Jurkat, Clone E6-1 (cell line): ENCODE measurements around the gene DCAF12L2. TPM values are rescaled to one million over a fixed set of nuclear protein-coding genes. Genes with fewer than 3 reads are reported as not detected.
"Not testable (repeated sequence)": the region's sequence is repeated elsewhere in the genome, so short reads cannot be mapped to it uniquely, and the experiment has no call there.

Source experiments
- DNase-seq: peaks from one replicate; pipeline ENCODE4 v3.0.0-alpha.2; 2011; ENCODE audit warnings: low read depth, low spot score
- H3K4me3 ChIP-seq: 2 replicates; pipeline ENCODE4 v1.5.1; 2011; ENCODE audit warnings: mild to moderate bottlenecking, low read length, control low read depth, moderate library complexity
- polyA plus RNA-seq: library from polyadenylated mRNA; unstranded; fragments of >200 nt; gene quantifications from one replicate; pipeline ENCODE4 v1.2.1, GENCODE V29; 2012; ENCODE audit warnings: missing spikeins; ENCODE audit not compliant: insufficient read length, insufficient read depth

DCAF12L2 gene
- not detected for polyA plus RNA-seq

DNA sequence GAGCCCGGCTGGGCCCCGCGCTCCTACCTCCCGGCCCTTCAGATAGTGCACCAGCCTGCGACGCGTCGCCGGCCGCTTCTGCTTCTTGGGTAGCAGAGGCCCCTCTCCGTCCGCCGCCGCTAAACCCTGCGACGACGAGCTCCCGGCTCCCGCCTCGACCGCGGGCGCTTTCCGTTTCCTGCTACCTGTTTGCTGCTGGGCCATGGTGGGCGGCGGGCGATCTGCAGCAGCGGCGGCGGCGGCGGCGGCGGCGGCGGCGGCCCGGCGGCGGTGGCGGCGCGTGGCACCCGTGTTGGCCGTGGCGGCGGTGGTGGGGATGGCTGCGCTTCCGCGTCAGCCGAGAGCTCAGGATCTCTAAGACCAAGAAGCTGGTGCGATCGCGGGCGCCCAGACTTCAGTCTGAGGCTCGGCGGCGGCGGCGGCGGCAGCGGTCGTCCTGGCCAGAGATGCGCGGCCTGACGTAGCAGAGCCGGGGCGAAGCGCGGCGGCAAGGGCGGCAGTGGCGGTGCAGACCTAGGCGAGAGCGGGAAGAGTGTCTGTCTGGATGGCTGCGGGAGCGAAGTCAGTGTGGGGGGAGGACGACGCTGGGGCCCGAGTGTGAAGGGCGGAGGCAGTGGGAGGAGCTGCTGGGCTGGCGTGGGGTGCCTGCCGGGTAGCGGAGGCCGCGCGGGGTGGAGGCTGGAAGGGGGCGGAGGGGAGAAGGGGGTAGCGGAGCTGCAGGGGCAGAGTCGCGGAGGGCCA is at the start of gene DCAF12L2:
TSS of gene DCAF12L2 (minus strand) at position 569 of the 741 bp plus-strand sequence. CDS start at position 204, 365 bp downstream.
- DNase-seq, result no peak
- no peak within 1 kb of the TSS for H3K4me3 ChIP-seq

DNA sequence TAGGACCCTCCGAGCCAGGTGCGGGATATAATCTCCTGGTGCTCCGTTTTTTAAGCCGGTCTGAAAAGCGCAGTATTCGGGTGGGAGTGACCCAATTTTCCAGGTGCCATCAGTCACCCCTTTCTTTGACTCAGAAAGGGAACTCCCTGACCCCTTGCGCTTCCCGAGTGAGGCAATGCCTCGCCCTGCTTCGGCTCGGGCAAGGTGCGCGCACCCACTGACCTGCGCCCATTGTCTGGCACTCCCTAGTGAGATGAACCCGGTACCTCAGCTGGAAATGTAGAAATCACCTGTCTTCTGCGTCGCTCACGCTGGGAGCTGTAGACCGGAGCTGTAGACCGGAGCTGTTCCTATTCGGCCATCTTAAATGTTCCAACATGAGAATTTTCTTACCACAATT is 24.8 kb upstream of the DCAF12L2 start:
- not testable (repeated sequence) for H3K4me3 ChIP-seq, DNase-seq

DNA sequence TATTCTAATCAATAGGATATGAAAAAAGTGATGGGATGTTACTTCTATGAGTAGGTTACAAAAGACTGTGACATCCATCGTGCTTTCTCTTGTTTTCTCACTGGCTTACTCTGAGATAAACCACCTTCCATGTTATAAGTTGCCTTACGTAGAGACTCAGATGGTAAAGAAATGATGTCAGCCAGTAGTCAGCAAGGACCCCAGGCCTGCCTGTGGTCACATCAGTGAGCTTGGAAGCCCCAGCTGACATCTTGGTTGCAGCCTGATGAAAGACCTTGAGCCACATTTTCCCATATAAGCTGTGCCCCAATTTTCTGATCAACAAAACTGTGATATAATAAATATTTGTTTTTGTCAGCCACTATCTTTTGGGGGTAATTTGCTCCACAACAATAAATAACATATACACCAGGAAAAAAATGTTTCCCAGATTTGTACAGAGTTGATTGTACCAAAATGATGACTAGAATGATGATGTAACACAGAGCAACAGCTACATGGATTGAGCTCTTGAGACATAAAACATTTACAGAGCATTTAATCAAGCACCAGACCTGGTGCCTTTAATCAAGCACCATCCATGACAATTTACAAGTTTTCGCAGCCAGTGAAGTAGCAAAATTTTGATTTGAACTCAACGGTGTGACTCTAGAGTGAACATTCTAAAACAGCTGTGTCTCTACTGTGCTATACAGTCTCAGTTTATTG is 11.2 kb upstream of the DCAF12L2 start:
- DNase-seq, result no peak
- H3K4me3 ChIP-seq, result no peak overlapping the region

DNA sequence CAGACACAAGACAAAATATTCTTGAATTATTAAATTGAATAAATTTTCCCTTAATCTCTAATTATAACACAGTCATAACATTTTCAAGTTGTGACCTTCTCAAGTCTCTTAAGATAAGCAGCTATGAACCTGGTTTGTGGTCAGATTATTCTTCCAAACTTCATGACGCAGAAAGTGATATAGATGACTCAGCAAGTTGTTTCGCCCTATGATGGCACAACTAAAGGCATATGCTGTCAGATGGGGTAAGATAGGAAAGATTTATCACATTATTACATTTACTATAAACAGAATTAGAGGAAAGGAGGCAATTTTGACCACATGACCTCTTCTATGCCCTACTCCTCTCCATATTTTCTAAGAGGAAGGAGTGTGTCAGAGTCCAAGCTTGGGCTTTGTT is 4.6 kb upstream of the DCAF12L2 start:
- H3K4me3 ChIP-seq, result no peak overlapping the region
- DNase-seq, result no peak

DNA sequence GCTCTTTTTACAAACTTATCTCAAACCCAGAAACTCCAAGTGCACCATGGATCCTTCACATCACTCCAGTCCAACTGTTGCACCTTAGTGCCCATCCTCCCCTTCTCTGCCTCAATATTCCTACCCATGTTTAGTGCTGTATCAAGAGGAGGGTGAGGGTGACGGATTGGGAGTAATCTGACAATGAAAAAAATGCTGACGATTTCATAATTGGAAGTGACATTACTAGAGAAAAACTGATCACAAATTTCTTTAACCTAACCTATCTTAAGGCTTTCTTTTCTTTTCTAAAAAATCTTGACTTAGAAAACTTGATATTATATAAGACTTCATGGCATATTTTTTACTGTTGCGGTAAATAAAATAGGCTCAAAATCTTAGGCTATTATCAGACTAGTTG is 1.5 kb upstream of the DCAF12L2 start:
- no peak for DNase-seq
- no peak overlapping the region for H3K4me3 ChIP-seq

DNA sequence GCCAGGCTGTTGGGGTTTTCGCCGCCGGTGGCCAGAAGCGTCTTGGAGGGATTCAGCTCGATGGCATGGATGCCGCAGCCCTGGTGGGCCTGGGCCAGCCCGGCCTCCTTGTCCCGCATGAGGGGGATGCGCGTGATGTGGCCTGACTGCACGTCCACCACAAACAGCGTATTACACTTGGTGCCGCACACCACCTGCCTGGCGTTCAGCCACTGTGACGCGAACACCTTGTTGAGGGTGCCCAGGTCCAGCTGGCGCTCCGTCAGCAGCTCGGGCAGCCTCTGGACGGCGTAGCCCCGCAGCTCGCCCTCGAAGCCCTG is 728 bp downstream of the DCAF12L2 start:
- no peak overlapping the region for H3K4me3 ChIP-seq

DNA sequence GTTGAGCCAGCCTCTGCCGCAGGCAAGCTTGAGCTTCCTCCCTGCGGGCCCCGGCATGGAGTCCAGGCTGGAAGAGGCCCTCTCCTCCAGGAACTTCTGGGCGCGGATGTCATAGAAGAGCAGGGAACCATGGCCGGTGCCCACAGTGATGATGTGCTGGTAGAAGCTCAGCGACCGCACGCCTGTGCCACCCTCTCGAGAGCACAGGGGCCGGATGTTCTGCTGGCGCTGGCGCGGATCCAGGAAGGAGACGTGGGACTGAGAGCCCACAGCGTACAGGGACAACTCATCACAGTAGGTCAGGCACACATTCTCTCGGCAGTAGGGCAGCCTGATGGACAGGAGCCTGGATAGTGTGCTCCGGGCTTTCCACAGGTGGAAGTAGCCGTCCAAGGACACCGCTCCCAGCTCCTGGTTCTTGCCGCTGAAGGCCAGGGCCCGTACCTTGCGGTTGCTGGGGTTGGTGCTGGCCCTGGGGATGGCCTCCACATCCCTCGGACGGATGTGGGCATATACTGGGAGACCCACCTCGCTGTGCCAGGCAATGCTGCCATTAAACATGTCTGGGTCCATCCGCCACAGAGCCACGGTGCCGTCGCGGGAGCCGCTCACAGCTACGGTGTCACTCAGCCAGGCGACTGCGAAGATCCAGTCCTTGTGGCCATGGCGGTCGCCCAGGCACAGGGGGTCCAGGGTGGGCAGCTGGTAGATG is 1.2 kb downstream of the DCAF12L2 start:
- DNase-seq, result no peak
- H3K4me3 ChIP-seq, result no peak overlapping the region

More for the DNA sequence above, 728 bp downstream of the DCAF12L2 start:
- no peak for DNase-seq

DNA sequence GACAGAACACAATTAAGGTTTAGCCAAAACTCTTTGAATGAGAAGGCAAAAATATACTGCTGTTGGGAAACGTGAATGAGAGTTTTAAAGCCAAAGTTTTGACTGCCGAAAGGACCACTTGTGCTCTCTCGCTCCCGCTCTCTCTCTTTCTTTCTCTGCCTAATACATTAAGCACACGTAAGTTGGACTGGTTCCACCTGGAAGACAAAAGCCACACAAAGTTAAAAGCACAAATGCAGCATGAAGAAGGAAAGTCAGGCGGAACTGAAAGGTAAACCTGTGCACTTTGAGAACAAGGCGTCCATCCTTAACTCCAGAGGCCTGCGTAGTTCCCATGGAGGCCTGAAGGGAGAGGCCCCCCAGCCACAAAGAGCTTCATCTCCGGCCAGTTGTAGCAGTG is 1.9 kb downstream of the DCAF12L2 start:
- H3K4me3 ChIP-seq, result no peak overlapping the region

DNA sequence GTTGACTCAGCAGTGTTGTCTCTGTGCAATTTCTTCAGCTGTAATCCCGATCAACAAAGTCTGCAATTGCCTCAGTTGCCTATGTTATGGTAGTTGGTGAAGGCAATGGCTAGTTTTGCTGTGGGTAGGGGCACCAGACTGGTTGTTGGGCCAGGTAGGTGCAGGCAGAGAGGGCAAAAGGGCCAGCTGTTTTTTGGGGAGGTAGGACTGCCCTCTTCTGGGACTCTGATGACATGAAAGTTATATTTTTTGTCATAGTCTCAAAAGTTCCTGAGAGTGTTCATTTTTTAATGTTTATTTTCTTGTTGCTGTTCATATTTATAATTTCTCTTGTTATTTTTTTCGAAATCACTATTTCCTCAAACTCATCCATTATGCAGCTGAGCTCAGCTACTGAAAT is 25.1 kb downstream of the DCAF12L2 start:
- no peak for DNase-seq
- H3K4me3 ChIP-seq, result no peak overlapping the region

More for the DNA sequence above, 1.9 kb downstream of the DCAF12L2 start:
- no peak for DNase-seq

DNA sequence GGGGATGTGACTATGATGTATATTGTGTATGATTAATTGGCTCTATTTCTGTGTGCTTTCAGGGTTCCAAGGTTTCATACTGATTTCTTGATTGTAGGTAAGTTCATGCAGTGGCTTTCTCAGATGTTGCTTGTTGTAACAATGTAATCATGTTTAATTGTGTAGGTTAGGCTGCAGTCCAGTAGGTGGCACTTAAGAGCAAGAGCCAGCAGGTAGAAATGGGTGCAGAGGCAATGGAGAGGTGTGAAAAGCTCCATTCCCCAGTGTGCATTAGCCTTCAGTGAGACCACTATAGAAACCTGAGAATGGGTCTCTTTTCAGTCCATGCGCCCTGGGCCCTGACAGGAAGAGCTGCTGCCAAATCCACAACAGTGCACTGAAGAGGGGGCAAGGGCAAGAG is 28.2 kb downstream of the DCAF12L2 start:
- DNase-seq, result no peak
- H3K4me3 ChIP-seq, result no peak overlapping the region

DNA sequence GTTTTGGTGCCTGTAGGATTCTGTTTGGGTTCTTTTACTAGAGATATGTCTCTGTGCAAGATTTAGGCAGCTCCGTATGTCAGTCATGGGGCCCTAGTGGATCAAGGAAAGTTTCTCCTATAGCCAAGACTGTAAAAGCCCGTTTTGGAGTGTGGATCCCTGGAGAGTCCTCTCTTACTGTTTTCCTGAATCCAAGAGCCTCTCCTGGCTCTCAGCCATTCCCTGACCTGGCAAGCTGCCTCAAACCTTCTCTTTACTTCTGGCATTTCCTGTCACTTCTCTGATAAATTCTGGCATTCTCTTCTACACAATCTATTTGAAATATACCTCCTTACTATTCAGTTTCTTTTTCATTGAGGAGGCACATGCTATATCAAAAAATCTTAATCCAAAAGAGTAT is 41.4 kb downstream of the DCAF12L2 start:
- no peak overlapping the region for H3K4me3 ChIP-seq
- no peak for DNase-seq
